ENCODE measurements around the gene THRA. TPM values are rescaled to one million over a fixed set of nuclear protein-coding genes. Genes with fewer than 3 reads are reported as not detected.

THRA gene
- total and polyA plus RNA-seq, 8 donors, result 37.9 to 80.7 (median 72.3) TPM

DNA sequence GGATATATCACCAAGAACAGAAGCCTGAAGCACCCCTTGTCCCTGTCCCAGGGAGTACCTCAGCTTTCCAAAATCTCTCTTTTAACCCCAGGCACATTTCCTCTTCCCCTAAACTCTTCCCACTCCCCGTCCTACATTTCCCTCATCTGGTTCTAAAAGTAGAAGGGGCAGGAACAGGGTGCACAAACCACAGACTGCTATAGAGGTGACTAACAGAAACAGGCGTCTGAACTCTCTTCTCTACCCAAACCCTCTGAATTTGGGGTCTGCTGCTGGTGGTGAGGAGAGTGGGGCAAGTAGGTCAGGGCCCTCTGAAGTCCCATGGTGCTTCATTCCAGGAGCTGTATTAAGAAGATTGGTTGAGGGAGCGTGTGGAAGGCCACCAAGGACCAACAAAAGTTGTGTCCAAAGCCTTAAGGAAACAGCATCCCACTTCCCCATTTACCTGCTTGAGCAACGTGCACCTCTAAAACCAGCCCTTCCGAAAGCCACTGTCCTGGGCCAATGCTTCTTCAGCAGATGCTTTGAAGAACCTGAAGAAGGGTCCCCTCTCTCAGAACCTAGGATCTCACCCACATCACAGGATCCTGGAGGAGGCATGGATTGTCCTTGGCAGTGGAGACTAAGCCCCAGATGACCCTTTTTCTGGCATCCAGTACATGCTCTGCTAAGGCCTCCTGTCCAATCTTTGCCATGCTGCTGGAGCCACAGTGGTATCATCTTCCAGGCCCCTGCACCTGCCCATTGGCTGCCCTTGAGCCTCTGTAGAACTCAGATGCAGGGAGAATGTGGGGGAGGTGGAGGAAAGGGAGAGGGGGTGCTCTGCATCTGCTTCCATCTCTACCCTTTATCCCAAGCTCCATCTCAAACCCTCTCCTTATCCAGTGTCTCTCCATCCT, 43.3 kb downstream of the THRA start:
- intact Hi-C loops (cut with DNase I), result no loop called here
- H3K27ac ChIP-seq, result peak overlapping the region; percentile 92
- no peaks in the 10 kb centered on the region for H3K36me3 ChIP-seq
- ATAC-seq (no peak), DNase-seq (no peak)
- no peak overlapping the region for H3K4me3 ChIP-seq
- no peaks in the 10 kb centered on the region for H3K9me3 ChIP-seq
- no peaks in the 10 kb centered on the region for H3K27me3 ChIP-seq
- peaks cover 50 to 99% of the 10 kb centered on the region in 2 donors for H3K4me1 ChIP-seq
- TF ChIP-seq, protein P1, sequence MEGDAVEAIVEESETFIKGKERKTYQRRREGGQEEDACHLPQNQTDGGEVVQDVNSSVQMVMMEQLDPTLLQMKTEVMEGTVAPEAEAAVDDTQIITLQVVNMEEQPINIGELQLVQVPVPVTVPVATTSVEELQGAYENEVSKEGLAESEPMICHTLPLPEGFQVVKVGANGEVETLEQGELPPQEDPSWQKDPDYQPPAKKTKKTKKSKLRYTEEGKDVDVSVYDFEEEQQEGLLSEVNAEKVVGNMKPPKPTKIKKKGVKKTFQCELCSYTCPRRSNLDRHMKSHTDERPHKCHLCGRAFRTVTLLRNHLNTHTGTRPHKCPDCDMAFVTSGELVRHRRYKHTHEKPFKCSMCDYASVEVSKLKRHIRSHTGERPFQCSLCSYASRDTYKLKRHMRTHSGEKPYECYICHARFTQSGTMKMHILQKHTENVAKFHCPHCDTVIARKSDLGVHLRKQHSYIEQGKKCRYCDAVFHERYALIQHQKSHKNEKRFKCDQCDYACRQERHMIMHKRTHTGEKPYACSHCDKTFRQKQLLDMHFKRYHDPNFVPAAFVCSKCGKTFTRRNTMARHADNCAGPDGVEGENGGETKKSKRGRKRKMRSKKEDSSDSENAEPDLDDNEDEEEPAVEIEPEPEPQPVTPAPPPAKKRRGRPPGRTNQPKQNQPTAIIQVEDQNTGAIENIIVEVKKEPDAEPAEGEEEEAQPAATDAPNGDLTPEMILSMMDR (IDR thresholded peaks at IDR 0.05), result no peak

DNA sequence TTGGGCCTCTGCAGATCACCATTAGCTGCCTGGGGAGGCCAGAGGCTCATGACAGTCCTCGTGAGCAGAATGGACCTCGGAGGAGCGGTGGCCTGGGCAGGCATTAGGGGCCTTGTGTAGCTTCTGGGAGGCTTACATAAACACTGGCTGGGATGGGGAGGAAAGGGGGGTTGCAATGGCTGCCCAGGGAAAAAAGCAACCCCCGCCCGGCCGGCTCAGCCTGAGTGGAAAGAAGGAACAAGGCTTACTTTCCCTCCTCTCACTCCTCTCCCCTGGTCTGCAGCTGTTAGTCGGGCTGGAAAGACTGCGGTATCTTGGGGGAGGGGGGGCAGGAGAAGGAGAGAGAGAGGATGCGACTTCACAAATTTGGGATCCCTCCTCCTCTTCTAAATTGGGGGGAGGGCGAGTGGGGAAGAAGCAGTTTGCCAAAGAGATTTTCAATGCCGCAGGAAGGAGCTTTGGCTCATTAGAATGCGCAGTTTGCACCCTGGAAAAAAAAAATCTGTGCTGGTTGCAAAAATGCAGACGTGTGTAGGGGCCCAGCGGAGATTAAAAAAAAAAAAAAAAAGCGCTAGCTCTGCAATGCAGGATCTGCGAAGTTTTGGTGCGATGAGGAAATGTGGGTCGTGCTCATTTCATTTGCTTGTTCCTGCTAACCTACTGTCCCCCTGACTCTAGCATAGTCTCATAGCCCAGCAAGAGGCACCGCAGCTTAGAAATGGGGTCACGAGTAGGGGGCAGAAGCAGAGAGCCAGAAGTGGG, 44.2 kb downstream of the THRA start:
- H3K4me1 ChIP-seq, result peaks cover 52 to 99% of the 10 kb centered on the region in 2 donors

DNA sequence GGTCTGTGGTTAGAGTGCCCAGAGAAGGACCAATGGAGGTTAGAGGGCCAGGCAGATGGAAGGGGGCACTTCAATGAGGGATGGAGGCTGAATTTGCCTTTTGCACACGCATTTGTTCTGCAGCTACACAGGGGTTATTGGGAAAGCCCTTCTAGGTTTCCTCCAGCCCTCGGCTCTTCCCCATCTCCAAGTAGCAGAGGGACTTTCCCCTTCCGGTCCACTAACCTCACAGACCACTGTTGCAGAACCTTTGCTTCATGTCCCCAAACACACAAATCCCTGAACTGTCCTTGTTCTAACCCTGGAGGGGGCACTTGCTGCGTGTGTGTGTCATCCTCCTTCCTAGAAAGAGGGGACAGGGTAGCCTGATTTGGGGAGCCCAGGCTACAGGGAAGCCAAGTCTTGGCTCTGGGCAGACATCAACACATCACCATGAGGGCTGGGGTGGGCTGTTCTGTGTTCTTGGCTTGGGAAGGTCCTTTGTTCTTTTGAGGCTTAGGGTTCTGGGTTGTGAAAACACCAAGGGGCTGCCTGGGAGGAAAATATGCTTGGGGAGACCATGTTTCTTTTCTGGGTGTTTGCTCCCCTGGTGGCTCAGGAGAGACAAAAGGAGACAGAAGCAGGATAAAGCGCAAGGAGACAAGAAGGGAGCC, 44.9 kb downstream of the THRA start:
- H3K4me3 ChIP-seq, result no peak overlapping the region
- TF ChIP-seq, protein P1 (IDR thresholded peaks at IDR 0.05), result no peak

More for the DNA sequence above, 44.2 kb downstream of the THRA start:
- no peaks in the 10 kb centered on the region for H3K36me3 ChIP-seq
- H3K4me3 ChIP-seq, result no peak overlapping the region
- no peak for ATAC-seq
- H3K27ac ChIP-seq, result peak overlapping the region; percentile 92
- TF ChIP-seq, protein P1 (IDR thresholded peaks at IDR 0.05), result no peak
- H3K9me3 ChIP-seq, result no peaks in the 10 kb centered on the region
- peak in 1 of 4 donors; percentile 75 for DNase-seq
- no peaks in the 10 kb centered on the region for H3K27me3 ChIP-seq
- intact Hi-C loops (cut with DNase I), result no loop called here

DNA sequence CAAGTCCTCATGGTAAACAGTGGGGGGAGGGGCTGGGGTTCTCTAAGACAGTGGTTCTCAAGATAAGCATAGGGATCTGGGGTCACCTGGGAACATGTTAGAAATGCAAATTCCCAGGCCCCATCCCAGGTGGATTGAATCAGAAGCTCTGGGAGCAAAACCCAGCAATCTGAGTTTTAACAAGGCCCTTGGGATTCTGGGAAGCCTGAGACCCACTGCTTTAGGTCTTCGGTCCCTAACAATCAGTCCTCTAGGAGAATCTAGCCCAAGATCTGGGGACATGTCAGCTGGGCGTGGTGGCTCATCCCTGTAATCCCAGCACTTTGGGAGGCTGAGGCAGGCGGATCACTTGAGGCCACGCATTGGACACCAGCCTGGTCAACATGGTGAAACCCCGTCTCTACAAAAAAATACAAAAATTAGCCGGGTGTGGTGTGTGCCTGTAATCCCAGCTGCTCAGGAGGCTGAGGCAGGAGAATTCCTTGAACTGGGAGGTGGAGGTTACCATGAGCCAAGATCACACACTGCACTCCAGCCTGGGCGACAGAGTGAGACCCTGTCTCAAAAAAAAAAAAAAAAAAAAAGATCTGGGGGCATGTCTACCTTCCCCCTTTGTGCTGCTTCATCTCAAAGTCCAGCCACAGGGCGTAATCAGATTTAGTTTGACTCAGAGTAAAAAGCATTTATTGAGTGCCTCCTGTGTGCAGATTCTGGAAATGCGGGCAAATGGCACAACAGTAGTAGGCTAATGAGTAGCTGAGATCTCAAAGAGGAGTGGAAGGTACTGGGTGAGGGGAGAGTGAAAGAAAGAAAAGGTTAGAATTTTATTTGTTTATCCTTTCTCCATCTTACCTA, 46.4 kb downstream of the THRA start:
- no peak overlapping the region for H3K4me3 ChIP-seq
- intact Hi-C loops (cut with DNase I), result no loop called here
- H3K27ac ChIP-seq, result peak overlapping the region; percentile 92
- TF ChIP-seq, protein P1 (IDR thresholded peaks at IDR 0.05), result no peak
- ATAC-seq (no peak), DNase-seq (no peak)
- H3K27me3 ChIP-seq, result no peaks in the 10 kb centered on the region
- no peaks in the 10 kb centered on the region for H3K9me3 ChIP-seq
- H3K4me1 ChIP-seq, result peaks cover 62 to 97% of the 10 kb centered on the region in 2 donors
- H3K36me3 ChIP-seq, result no peaks in the 10 kb centered on the region

More for the DNA sequence above, 44.9 kb downstream of the THRA start:
- no peaks in the 10 kb centered on the region for H3K36me3 ChIP-seq
- ATAC-seq (no peak), DNase-seq (no peak)
- peaks cover 59 to 99% of the 10 kb centered on the region in 2 donors for H3K4me1 ChIP-seq
- no peaks in the 10 kb centered on the region for H3K9me3 ChIP-seq
- intact Hi-C loops (cut with DNase I), result no loop called here
- H3K27ac ChIP-seq, result peak overlapping the region; percentile 92
- H3K27me3 ChIP-seq, result no peaks in the 10 kb centered on the region

Measured in left lung (tissue), 10 donors.